Hepatocyte (in vitro differentiated cells): ENCODE data around the gene PAN3.

ENCODE experiments used
- CTCF ChIP-seq: fragments of 200-600 bp; sonication (generic); IDR thresholded peaks from 2 replicates; pipeline ENCODE4 v1.5.1; 2016; ENCODE audit warnings: antibody characterized with exemption, mild to moderate bottlenecking; ENCODE audit not compliant: poor library complexity
- EZH2phosphoT487 ChIP-seq: fragments of 200-600 bp; sonication (generic); IDR thresholded peaks from one replicate; pipeline ENCODE4 v1.6.1; 2018; ENCODE audit warnings: antibody characterized with exemption, mild to moderate bottlenecking, low read depth, moderate library complexity; ENCODE audit not compliant: unreplicated experiment, severe bottlenecking

GRCh38 chr13:28129911-28130693 lies 8.2 kb upstream of the PAN3 start:
- TF ChIP-seq EZH2phosphoT487 (no peak), CTCF (no peak)
